GM03348 (cell line): ENCODE measurements around the gene SCNN1A.
A peak's percentile ranks its signal among the peaks of the same experiment; 100 is the strongest.

Source experiments
- DNase-seq: peaks from one replicate; pipeline ENCODE4 v3.0.0; 2012; ENCODE audit warnings: low spot score

Gene SCNN1A

DNA sequence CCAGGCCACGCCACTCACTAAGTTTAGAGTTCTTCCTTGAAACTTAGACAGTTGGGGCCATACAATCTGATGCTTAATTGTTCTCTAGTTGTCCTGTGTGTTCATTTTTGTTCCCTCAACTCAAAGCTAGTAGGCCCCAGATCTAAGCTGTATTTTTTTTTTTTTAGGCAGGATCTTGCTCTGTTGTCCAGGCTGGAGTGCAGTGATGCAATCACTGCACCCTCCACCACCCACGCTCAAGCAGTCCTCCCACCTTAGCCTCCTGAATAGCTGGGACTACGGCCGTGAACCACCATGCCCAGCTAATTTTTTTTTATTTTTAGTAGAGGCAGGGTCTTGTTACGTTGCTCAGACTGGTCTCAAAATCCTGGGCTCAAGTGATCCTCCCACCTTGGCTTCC lies 41.0 kb downstream of the SCNN1A start:
- DNase-seq, result no peak

- peak; percentile 68 for DNase-seq
Measured at GRCh38 chr12:6333566-6333965, 41.8 kb downstream of the SCNN1A start.

DNA sequence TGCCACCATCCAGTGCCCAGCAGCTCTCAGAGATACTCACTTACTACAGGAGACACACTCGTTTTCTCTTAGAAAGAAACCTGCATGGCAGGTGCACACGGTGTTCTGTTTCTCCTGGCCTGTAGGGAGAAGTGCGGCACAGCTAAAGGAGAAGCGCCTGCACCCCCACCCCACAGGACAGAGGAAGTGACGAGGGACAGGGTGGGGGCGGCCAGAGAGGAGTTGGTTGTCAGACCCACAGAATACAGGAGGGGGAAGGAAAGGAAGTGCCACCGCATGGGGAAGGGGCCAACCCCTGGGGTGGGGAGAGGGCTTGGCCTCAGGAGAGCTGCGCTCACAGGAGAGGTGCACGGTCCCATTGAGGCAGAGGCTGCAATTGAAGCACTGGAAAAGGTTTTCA lies 42.3 kb downstream of the SCNN1A start:
- no peak for DNase-seq

- no peak for DNase-seq
Measured at GRCh38 chr12:6332459-6332858, 42.9 kb downstream of the SCNN1A start.

DNA sequence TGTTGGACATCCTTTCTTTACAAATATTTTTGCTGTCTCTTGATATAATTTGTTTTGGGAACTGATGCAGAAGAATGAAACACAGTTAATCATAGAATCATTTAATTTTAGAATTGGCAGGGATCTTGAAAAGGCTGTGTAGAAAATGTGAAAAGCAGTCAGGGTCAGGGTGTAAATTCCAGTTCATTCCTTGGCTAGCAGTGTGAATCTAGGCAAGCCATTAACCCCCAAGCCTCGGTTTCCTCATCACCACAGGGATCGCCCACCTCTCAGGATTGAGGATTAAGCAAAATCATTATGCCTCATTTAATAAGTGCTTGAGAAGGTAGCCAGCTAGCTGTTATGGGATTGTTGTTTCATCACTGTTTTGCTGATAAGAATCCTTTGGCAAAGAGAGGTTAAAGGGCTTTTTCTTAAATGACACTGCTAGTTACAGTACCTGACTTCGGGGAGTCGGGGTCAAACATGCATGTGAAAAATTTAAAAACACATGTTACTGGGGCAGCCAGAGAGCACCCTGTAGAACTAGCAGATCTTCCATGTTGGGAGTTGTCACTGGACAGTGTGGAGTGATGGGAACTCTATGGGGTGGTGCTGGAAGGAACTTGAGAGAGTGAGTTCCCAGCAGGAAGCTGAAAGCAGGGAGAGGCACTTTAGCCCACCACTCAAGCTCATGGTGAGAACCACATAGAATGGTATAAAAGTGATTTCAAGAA lies 44.2 kb downstream of the SCNN1A start:
- no peak for DNase-seq

DNA sequence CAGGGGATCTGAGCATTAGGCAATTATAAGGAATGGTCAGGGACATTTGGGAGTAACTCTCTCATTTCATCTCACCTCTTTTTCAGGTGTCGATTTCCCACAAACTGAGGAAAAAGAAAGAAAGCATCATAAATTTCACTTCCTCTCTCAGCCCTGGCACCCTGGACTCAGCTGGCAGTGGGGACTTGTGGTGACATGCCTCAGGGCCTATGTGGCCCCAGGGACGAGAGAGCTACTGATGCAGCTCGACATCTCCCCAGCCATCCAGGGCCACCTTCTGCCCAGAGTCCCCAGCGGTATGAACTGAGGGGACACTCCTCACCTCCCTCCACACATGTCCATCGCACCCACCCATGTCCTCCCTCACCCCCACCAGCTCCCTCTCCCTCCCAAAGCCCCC lies 45.2 kb downstream of the SCNN1A start:
- no peak for DNase-seq

- no peak for DNase-seq
Measured at GRCh38 chr12:6329703-6330064, 45.7 kb downstream of the SCNN1A start.

GRCh38 chr12:6328945-6329702 lies 46.2 kb downstream of the SCNN1A start:
- no peak for DNase-seq

DNA sequence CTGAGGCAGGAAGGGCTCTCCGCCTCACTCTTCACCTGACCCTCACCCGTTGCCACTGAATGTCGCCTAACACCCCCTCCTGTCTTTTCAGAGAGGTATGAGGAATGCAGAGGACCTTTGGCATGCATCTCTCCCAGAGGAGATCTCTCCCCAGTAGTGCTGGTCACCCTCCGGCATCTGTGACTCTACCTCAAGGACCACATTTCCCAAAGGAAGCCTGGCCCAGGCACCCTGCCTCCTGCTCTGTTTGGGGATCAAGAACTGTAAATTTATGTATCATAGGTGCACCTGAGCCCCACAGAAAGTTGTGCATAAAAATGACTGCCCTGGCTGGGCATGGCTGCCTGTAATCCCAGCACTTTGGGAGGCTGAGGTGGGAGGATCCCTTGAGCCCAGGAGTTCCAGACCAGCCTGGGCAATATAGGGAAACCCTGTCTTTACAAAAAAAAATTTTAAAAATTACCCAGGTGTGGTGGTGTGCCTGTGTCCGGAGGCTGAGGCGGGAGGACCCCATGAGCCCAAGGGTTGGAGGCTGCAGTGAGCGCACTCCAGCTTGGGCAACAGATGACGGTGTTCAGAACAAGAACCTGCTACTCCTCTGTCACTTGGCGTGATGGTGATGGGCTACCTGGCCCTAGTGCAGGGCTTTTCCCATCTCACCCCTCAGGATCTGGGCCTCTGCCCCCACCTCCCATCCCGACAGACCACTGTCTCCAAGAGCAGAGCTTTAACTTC lies 47.2 kb downstream of the SCNN1A start:
- DNase-seq, result no peak

- DNase-seq, result no peak
Measured at GRCh38 chr12:6327229-6328041, 47.9 kb downstream of the SCNN1A start.

GRCh38 chr12:6326316-6327228 lies 48.8 kb downstream of the SCNN1A start:
- DNase-seq, result peak; percentile 71

DNA sequence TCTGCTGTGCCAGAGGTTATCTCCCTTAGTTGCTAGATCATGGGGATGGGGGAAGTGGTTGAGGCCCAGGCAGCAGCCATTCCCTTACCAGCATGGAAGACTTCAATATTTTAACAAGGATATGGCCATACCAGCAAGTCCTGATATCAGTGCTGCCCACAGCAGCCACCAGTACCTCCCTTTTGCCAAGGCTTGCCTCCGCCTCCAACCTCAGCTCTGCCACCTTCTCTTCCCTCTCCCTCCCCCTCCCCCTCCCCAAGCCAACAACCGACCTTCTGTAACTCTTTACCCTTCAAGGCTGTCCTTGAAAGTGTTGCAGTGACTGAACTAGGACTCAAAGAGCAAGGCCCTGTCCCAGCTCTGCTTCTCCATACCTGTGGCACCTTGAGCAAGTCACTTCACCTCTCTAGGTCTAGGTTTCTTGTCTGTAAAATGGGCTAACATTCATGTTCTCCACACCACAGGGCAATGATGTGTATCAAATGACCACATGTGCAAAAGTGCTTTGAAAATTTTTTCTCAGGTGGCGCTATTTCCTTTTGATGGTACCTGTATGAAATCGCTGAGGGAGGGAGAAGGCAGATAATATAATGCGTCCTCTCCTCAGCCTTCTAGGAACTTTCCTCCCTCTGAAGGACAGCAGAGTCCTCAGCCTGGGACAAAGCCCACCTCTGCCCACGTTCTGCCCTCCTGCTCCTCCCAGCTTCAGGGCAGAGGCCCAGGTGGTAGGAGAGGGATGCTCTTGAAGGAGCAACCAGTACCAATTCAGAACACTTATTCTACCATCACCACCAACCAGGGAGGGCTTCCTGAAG lies 50.2 kb downstream of the SCNN1A start:
- no peak for DNase-seq

- DNase-seq, result no peak
Measured at GRCh38 chr12:6323995-6324711, 51.2 kb downstream of the SCNN1A start.

DNA sequence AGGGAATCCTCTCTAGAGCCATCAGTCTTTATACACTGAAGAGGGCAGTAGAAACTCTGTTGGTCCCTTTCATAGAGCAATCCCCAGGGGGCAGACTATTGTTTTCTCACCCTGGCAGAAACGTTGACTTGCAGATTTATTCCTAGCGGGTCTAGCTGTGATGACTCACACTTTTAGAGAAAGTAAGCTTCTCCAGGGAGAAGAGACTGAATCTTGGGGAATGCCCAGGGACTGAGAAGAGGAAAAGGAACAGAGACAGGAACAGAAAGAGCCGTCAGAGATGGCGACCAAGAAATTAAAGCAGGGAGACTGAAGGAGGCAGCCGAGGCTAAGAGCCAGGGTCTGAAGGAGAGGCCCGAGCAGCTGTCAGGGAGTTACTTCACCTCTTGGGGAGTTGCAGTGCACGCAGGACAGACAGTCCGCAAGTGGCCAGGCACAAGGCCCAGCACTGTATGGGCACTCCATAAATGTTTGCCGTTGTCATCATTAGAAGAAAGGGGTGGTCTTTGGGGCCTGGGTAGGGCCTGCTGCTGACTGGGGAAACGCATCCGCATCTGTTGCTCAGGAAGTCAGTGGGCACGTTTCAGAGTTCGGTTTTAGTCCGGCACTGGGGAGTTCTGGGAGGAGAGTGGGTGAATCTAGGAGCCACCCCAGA lies 51.9 kb downstream of the SCNN1A start:
- peak; percentile 86 for DNase-seq

- no peak for DNase-seq
Measured at GRCh38 chr12:6322969-6323339, 52.4 kb downstream of the SCNN1A start.

GRCh38 chr12:6322352-6322751 lies 53.0 kb downstream of the SCNN1A start:
- no peak for DNase-seq

DNA sequence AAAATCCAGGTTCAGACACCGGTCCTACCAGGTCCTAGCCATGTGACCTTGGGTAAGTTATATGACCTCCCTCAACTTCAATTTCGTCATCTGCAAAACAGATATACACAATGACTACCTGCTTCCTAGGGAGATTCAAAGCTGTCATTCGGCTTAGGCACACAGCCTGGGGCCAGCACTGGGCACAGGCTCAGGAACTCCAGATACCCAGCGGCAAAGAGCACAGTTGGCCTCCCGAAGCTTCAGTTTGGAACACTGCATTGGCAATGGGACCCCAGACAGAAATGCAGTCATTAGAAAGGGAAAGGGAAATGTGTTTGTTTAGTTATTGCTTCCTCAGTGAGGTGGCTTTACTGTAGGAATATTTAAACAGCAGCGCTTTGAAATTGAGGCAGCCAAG lies 53.5 kb downstream of the SCNN1A start:
- no peak for DNase-seq

DNA sequence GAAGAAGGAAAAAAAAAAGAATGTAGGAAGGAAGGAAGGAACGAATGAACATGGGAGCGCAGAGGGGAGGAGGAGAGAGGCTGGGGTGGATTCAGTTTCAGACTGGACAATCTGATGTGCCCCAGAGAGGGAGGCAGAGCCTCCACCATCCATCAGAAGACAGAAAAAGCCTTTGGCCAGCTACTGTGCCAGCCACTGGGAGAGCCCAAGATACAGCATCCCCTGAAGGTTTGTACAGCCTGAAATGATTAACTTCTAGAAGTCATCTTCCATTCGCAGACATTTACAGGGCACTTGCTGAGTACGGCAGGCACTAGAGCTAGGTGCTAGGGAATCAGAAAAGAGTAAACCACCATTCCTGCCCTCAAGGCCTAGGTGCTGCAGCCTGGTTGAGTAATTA lies 55.9 kb downstream of the SCNN1A start:
- DNase-seq, result no peak

GRCh38 chr12:6318440-6318879 lies 56.9 kb downstream of the SCNN1A start:
- no peak for DNase-seq
